GM19099 (cell line): ENCODE measurements around the gene NEBL.

Source experiments
- POLR2A ChIP-seq: IDR thresholded peaks from 3 replicates; pipeline ENCODE4 v1.6.1; 2011; ENCODE audit warnings: low read depth; ENCODE audit not compliant: insufficient read length; ENCODE audit errors: extremely low read depth

Gene NEBL

DNA sequence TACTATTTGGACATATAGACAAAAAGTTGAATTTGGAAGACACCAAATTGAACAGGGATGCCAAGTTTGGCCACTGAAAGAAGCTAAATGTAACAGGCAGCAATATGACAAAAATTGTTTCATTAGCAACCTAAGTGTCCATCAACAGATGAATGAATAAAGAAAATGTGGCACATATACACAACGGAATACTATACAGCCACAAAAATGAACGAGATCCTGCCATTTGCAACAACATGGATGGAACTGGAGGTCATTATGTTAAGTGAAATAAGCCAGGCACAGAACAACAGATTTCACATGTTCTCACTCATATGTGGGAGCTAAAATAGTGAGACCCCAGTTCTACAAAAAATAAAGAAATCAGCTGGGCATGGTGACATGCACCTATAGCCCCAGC is 43.8 kb downstream of the NEBL start:
- TF ChIP-seq POLR2A = no peak

- TF ChIP-seq POLR2A = no peak
Observed at GRCh38 chr10:20852303-20852702, 44.8 kb downstream of the NEBL start.

DNA sequence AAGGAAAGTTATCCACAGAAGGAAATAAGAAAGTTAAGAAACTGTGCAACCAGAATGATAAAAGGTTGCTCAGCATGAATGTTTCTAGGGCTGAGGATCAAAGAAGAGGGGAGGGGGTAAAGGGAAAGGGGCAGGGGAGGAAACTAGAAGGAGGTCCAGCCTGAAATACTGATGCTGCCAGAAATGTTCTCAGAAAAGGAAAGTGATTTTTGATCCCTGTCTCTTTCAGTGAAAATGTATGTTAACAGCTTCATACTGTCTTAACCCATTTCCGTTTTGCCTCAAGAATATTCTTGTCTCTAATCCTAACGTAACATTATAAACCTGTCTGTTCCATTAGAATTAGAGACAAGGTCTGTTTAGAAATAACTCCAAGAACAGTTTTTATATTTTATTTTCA is 49.6 kb downstream of the NEBL start:
- no peak for TF ChIP-seq POLR2A

DNA sequence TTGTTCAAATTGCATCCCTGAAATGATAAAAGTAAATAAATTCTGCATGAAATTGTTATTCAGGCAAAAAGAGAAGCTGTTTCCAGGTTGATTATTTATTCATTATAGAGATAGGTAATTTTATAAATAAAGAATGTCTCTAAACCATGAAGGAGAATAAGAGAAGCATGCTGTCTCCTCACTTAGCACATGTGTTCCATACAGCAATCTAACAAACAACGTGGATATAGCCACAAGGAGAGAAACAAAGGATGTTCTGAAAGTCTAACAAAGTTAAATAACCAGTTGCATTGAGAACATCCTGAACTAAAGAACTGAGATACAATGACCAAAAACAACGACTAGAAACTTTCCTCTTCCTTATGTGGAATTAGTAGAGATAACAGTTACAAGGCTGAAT is 50.8 kb downstream of the NEBL start:
- TF ChIP-seq POLR2A = no peak

DNA sequence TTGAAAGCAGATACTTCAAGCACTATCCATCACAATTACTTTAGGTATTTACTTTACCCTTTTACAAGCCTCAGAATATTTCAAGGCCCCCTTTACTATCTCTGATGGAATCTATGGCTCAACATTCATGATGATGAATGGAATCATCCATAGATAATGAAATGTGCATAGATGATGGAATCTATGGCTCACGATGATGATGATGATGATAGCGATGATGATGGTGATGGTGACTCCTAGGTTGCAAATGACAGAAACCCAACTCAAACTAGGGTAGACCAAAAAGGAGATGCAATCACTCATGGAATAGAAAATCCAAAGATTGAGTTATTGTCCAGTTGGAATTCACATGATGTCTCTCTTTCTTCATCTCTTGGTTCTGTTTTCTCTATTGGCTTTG is 55.7 kb downstream of the NEBL start:
- TF ChIP-seq POLR2A = no peak

DNA sequence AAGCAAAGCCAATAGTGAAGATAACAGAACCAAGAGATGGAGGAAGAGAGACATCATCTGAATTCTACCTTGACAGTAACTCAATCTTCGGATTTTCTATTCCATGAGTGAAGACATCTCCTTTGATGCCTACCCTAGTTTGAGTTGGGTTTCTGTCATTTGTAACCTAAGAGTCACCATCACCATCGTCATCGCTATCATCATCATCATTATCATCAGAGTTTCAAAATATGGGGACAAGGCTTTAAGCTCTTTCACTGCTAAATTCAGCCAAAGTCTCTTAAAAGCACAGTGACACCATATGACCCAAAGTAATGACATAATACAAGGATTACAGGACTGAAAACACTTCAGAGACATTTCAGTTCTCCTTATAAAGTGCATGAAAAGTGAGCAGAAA is 57.2 kb downstream of the NEBL start:
- TF ChIP-seq POLR2A = no peak

GRCh38 chr10:20839141-20839540 is 58.0 kb downstream of the NEBL start:
- no peak for TF ChIP-seq POLR2A

DNA sequence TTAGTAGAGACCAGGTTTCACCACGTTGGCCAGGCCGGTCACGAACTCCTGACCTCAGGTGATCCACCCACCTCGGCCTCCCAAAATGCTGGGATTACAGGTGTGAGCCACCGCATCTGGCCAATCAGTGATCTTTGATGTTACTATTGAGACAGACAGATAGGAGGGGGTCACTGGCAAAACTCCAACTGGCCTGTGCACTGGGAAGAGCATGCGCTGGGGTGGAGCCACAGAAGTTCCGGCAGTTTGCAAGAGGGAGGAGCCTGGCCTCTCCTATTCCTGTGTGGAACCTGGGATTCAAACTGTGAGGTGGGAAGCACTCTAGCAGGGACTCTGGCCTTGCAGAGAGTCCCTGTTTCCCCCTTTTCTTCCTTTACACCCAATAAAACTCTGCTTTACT is 60.7 kb downstream of the NEBL start:
- TF ChIP-seq POLR2A = no peak

- no peak for TF ChIP-seq POLR2A
Observed at GRCh38 chr10:20835335-20835734, 61.8 kb downstream of the NEBL start.

DNA sequence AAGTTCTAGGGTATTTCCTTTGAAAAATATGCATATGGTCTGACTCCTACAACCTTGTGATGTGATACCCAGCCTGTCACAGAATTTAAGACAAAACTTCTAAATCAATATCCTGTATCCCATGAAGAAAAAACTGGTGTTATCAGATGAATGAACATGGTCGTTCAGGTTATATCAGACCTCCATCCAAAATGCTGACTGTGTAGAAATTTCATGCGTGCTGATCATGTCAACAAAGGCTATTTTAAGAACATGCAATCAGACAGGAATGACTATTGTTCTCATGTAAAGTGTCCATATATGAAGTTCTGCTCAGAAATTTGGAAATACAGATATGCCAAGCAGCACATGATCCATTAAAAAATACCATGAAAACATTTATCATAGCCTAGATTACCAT is 62.3 kb downstream of the NEBL start:
- TF ChIP-seq POLR2A = no peak

GRCh38 chr10:20822825-20823224 is 74.3 kb downstream of the NEBL start:
- no peak for TF ChIP-seq POLR2A

DNA sequence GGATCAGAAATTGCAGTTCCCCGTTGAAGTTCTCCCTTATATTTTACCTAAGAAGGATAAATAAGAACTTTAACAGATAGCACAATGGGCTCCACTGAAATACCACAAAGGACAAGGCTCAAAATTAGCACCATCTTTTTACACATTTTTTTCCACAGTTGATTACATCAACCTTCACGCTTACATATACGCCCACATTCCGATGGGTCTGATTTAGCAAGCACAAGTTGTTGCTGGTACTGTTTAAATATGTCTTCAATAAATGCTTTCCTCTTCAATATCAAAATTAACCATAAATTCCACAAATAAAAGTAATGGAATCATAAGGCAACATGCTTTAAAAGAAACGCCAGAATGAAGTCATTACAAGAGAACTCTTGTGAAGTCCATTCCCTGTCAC is 79.5 kb downstream of the NEBL start:
- TF ChIP-seq POLR2A = no peak

DNA sequence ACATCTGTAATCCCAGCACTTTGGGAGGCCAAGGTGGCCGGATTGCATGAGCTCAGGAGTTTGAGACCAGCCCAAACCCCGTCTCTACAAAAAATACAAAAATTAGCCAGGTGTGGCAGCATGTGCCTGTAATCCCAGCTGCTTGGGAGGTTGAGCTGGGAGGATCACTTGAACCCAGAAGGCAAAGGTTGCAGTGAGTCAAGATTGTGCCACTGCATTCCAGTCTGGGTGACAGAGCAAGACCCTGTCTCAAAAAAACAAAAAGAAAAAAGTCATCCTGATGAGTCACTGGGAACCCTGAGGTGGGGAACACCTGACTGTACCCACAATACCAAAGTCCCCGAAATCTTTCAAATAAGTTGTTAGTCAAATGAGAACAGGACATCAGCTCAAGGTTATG is 80.0 kb downstream of the NEBL start:
- TF ChIP-seq POLR2A = no peak

- TF ChIP-seq POLR2A = no peak
Observed at GRCh38 chr10:20814116-20814515, 83.0 kb downstream of the NEBL start.

DNA sequence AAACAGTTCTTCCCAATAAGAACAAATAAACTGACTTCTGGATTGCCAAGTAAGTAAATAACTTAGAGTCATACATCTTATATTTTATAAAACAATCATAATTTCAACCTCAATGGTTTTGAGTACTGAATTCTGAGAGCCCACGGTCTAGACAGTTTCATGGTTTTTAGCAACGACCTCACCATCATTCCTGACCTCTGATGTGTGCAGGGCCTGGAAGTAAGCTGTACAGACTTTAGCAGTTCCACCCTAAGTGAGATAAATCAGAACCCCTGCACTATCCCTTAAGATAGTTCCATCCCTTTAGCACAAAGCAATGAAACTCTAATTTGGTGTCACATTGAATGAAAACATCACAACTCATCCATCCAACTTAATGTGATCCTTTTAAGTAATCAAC is 86.0 kb downstream of the NEBL start:
- TF ChIP-seq POLR2A = no peak

DNA sequence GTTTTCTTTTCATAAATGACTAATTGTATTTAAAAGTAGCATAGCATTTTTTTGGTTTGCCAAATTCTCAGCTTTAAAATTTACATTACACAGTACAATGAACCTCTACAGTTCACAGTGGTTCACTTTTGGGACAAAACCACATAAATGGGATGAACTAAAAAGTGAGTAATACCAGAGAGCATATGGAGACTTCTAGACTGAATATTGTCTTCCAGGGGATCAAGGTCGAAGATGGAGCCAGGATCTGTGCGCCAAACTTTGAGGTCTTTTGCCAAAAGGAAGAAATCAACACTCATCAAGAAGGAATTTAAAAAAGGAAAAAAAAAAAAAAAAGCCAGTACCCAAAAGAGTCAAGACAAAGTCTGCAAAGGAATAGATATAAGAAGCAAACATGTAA is 87.5 kb downstream of the NEBL start:
- TF ChIP-seq POLR2A = no peak

DNA sequence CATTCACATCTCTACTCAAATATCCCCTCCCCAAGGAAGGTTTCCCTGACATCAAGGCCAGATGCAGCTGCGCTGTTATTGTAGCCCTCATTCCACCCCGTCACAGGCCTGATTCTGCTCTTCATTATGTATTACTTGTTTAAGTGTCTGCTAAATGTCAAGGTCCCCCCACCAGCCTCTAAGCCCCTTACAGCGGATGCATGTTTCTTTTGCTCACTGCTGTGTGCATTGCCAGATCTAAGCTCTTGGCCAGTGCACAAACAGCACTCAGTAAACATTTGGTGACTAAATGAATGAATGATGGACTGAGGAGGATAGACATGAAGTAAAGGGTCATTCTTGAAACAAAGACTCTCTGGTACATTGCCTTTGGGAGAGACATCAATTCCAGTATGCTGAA is 90.6 kb downstream of the NEBL start:
- TF ChIP-seq POLR2A = no peak

- no peak for TF ChIP-seq POLR2A
Observed at GRCh38 chr10:20797290-20797689, 99.8 kb downstream of the NEBL start.

DNA sequence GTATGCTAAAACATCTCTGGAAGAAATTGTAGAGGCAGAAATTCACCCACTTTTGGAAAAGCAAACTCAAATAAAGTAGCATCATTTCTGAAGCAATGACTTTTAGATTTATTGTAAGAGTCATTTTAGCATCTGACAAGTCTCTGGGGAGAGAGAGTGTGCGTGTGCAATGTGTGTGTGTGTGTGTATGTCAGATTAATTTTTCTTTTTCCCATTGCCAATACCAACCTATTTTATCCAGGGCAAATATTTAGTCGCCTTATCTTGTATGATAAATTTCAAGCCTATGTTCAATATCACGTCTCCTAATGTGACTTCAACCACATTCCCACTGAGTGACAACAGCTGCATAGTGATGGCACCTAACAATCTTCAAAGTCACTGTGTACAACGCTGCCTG is 101.7 kb downstream of the NEBL start:
- TF ChIP-seq POLR2A = no peak

DNA sequence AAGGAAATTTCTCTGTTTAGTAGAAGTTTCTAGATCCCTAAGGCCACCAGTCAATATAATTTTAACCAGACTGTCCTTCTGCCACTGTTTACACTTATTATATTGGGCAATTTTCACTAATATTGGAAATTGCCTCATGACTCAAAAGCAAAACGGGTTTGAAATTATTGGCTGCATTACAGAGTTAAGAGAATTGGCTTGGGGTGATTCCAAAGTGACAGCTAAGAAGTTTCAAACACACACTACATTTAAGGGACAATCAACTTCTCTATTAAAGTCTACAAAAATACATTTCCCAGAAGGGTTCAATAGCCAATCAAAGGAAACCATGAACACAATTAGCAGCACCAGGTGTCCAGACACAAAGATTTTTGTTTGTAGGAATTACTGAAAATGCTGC is 111.9 kb downstream of the NEBL start:
- no peak for TF ChIP-seq POLR2A
